GM12878 (cell line): Measurements from ENCODE around the gene NAALADL2.

Experiments used
- BACH1 ChIP-seq: fragments of 450-650 bp; IDR thresholded peaks from 2 replicates; pipeline ENCODE4 v1.6.1; 2017; ENCODE audit warnings: mild to moderate bottlenecking, borderline replicate concordance
- POLR2A ChIP-seq: IDR thresholded peaks from 2 replicates; pipeline ENCODE4 v1.6.1; 2011; ENCODE audit warnings: low read depth, mild to moderate bottlenecking, low read length
- USF1 ChIP-seq: IDR thresholded peaks from 2 replicates; pipeline ENCODE4 v1.6.1; 2011; ENCODE audit warnings: borderline replicate concordance, low read depth, mild to moderate bottlenecking, moderate library complexity, mixed read lengths, low read length; ENCODE audit not compliant: insufficient read depth; ENCODE audit errors: extremely low read length

DNA sequence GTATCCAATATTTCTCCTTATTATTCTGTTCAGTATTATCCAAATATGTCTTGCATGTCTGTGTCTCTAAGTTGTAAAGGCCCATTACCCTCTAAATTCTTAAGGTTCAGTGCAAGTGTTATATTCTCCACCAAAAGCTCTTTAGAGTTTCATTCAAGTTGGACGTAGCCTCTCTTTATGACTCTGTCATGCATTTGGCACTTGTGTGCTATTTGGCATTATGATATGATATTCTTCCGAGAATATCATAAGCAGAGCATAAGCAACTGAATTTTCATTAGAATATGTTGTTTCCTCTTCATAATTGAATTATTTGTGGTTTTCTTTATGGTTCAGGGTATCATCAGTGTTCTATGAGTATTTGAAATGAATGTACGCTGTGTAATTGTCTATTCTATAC, 594.2 kb downstream of the NAALADL2 start:
- TF ChIP-seq USF1 = no peak
- TF ChIP-seq POLR2A = no peak
- TF ChIP-seq BACH1 = no peak
